ENCODE data around the gene ZBBX.

The ZBBX gene

GRCh38 chr3:167306319-167306718, 73.8 kb downstream of the ZBBX start:
- in situ Hi-C loops (cut with HindIII; ENCODE audit: low sequenced_read_pairs): no loop called here

GRCh38 chr3:167305340-167305890, 74.7 kb downstream of the ZBBX start:
- in situ Hi-C loops (cut with HindIII; ENCODE audit: low sequenced_read_pairs): no loop called here

GRCh38 chr3:167304077-167304476, 76.0 kb downstream of the ZBBX start:
- in situ Hi-C loops (cut with HindIII; ENCODE audit: low sequenced_read_pairs): no loop called here

- in situ Hi-C loops (cut with HindIII; ENCODE audit: low sequenced_read_pairs): no loop called here
Measured at GRCh38 chr3:167302678-167303077, 77.4 kb downstream of the ZBBX start.

GRCh38 chr3:167300207-167300606, 79.9 kb downstream of the ZBBX start:
- in situ Hi-C loops (cut with HindIII; ENCODE audit: low sequenced_read_pairs): no loop called here

GRCh38 chr3:167289435-167289834, 90.7 kb downstream of the ZBBX start:
- in situ Hi-C loops (cut with HindIII; ENCODE audit: low sequenced_read_pairs): no loop called here

GRCh38 chr3:167288737-167289136, 91.4 kb downstream of the ZBBX start:
- in situ Hi-C loops (cut with HindIII; ENCODE audit: low sequenced_read_pairs): no loop called here

GRCh38 chr3:167287308-167287707, 92.8 kb downstream of the ZBBX start:
- in situ Hi-C loops (cut with HindIII; ENCODE audit: low sequenced_read_pairs): no loop called here

- in situ Hi-C loops (cut with HindIII; ENCODE audit: low sequenced_read_pairs): no loop called here
Measured at GRCh38 chr3:167274141-167274874, 105.8 kb downstream of the ZBBX start.

- in situ Hi-C loops (cut with HindIII; ENCODE audit: low sequenced_read_pairs): no loop called here
Measured at GRCh38 chr3:167253037-167253436, 127.1 kb downstream of the ZBBX start.

- in situ Hi-C loops (cut with HindIII; ENCODE audit: low sequenced_read_pairs): no loop called here
Measured at GRCh38 chr3:167251678-167252077, 128.4 kb downstream of the ZBBX start.

GRCh38 chr3:167246252-167246651, 133.8 kb downstream of the ZBBX start:
- in situ Hi-C loops (cut with HindIII; ENCODE audit: low sequenced_read_pairs): no loop called here

- in situ Hi-C loops (cut with HindIII; ENCODE audit: low sequenced_read_pairs): no loop called here
Measured at GRCh38 chr3:167241048-167241845, 138.8 kb downstream of the ZBBX start.

GRCh38 chr3:167228135-167228534, 152.0 kb downstream of the ZBBX start:
- in situ Hi-C loops (cut with HindIII; ENCODE audit: low sequenced_read_pairs): no loop called here

GRCh38 chr3:167225821-167226220, 154.3 kb downstream of the ZBBX start:
- in situ Hi-C loops (cut with HindIII; ENCODE audit: low sequenced_read_pairs): no loop called here

- in situ Hi-C loops (cut with HindIII; ENCODE audit: low sequenced_read_pairs): no loop called here
Measured at GRCh38 chr3:167209011-167209410, 171.1 kb downstream of the ZBBX start.

- in situ Hi-C loops (cut with HindIII; ENCODE audit: low sequenced_read_pairs): no loop called here
Measured at GRCh38 chr3:167203062-167203461, 177.0 kb downstream of the ZBBX start.

GRCh38 chr3:167198949-167199600, 181.0 kb downstream of the ZBBX start:
- in situ Hi-C loops (cut with HindIII; ENCODE audit: low sequenced_read_pairs): no loop called here
